GM12801 (cell line): ENCODE measurements around the gene ABCF2.

ENCODE experiments used
- CTCF ChIP-seq: IDR thresholded peaks from one replicate; pipeline ENCODE4 v1.5.1; 2011; ENCODE audit warnings: control low read depth; ENCODE audit not compliant: insufficient read length; ENCODE audit errors: extremely low read depth

ABCF2 gene

GRCh38 chr7:151239837-151240459 lies 12.9 kb upstream of the ABCF2 start:
- no peak for TF ChIP-seq CTCF

GRCh38 chr7:151238924-151239836 lies 12.2 kb upstream of the ABCF2 start:
- no peak for TF ChIP-seq CTCF

- TF ChIP-seq CTCF: no peak
Measured at GRCh38 chr7:151238190-151238810, 11.3 kb upstream of the ABCF2 start.

- TF ChIP-seq CTCF: no peak
Measured at GRCh38 chr7:151237244-151238189, 10.5 kb upstream of the ABCF2 start.

- TF ChIP-seq CTCF: no peak
Measured at GRCh38 chr7:151236406-151236805, 9.4 kb upstream of the ABCF2 start.

- no peak for TF ChIP-seq CTCF
Measured at GRCh38 chr7:151235091-151235787, 8.2 kb upstream of the ABCF2 start.
